Neural progenitor cell (in vitro differentiated cells): ENCODE measurements around the gene GIGYF2. TPM values are rescaled to one million over a fixed set of nuclear protein-coding genes. Genes with fewer than 3 reads are reported as not detected.

Experiments
- DNase-seq: peaks from one replicate; pipeline ENCODE4 v3.0.0-alpha.2; 2016; ENCODE audit warnings: low spot score
- H2AFZ ChIP-seq: fragments of 200-600 bp; sonication (generic); replicated peaks from 2 replicates; pipeline ENCODE4 v1.6.1; 2016; ENCODE audit warnings: antibody characterized with exemption
- H3F3A ChIP-seq: fragments of 200-600 bp; sonication (generic); 2 replicates; pipeline ENCODE4 v1.6.1; 2016; ENCODE audit warnings: antibody characterized with exemption, low read depth
- H3K27ac ChIP-seq: fragments of 200-600 bp; sonication (generic); 2 replicates; pipeline ENCODE4 v1.5.1; 2016; ENCODE audit warnings: mild to moderate bottlenecking
- H3K27me3 ChIP-seq: fragments of 200-600 bp; sonication (generic); 2 replicates; pipeline ENCODE4 v1.6.1; 2016; ENCODE audit warnings: mild to moderate bottlenecking, moderate library complexity
- H3K36me3 ChIP-seq: fragments of 200-600 bp; sonication (generic); 2 replicates; pipeline ENCODE4 v1.5.1; 2016
- H3K4me1 ChIP-seq: fragments of 200-600 bp; sonication (generic); 2 replicates; pipeline ENCODE4 v1.6.1; 2016; ENCODE audit warnings: mixed run types
- H3K4me2 ChIP-seq: fragments of 200-600 bp; sonication (generic); 2 replicates; pipeline ENCODE4 v1.6.1; 2016
- H3K4me3 ChIP-seq: fragments of 200-600 bp; sonication (generic); 2 replicates; pipeline ENCODE4 v1.5.1; 2016
- H3K79me2 ChIP-seq: fragments of 200-600 bp; sonication (generic); 2 replicates; pipeline ENCODE4 v1.6.1; 2016; ENCODE audit warnings: low read depth
- H3K9ac ChIP-seq: fragments of 200-600 bp; sonication (generic); 2 replicates; pipeline ENCODE4 v1.6.1; 2016
- H3K9me3 ChIP-seq: fragments of 200-600 bp; sonication (generic); 2 replicates; pipeline ENCODE4 v1.5.1; 2016; ENCODE audit warnings: low read depth
- H4K20me1 ChIP-seq: fragments of 200-600 bp; sonication (generic); 2 replicates; pipeline ENCODE4 v1.6.1; 2016; ENCODE audit warnings: low read depth
- H3K27ac Mint-ChIP-seq: 3 replicates; pipeline ENCODE4 v1.8.0; 2021; ENCODE audit warnings: mixed read lengths
- H3K27me3 Mint-ChIP-seq: 2 replicates; pipeline ENCODE4 v1.8.0; 2022; ENCODE audit warnings: low read depth, mild to moderate bottlenecking, inconsistent platforms, moderate library complexity, mixed read lengths; ENCODE audit not compliant: insufficient read depth
- H3K36me3 Mint-ChIP-seq: 3 replicates; pipeline ENCODE4 v1.8.0; 2021; ENCODE audit warnings: mixed read lengths
- H3K4me1 Mint-ChIP-seq: 3 replicates; pipeline ENCODE4 v1.8.0; 2021; ENCODE audit warnings: mixed read lengths
- H3K4me3 Mint-ChIP-seq: 3 replicates; pipeline ENCODE4 v1.8.0; 2021; ENCODE audit warnings: mild to moderate bottlenecking, moderate library complexity, mixed read lengths
- H3K9me3 Mint-ChIP-seq: 3 replicates; pipeline ENCODE4 v1.8.0; 2020; ENCODE audit warnings: mixed read lengths
- CTCF ChIP-seq: fragments of 200-600 bp; sonication (generic); IDR thresholded peaks from 2 replicates; pipeline ENCODE4 v1.5.1; 2017; ENCODE audit warnings: antibody characterized with exemption, mild to moderate bottlenecking
- EZH2 ChIP-seq: fragments of 200-600 bp; sonication (generic); IDR thresholded peaks from 2 replicates; pipeline ENCODE4 v1.6.1; 2017; ENCODE audit warnings: antibody characterized with exemption, mild to moderate bottlenecking, moderate library complexity
- EZH2phosphoT487 ChIP-seq: fragments of 200-600 bp; sonication (generic); IDR thresholded peaks from 2 replicates; pipeline ENCODE4 v1.6.1; 2017; ENCODE audit warnings: antibody characterized with exemption
- total RNA-seq: library from RNA; depleted of rRNA; stranded (reverse); fragments of >200 nt; gene quantifications from 2 replicates; pipeline ENCODE4 v1.2.3, GENCODE V29; 2015; ENCODE audit warnings: low replicate concordance

GIGYF2 gene
- total RNA-seq, 1 donor from 2014 or later: 76.3 TPM

- no peaks in the 10 kb centered on the region for H3K27me3 ChIP-seq
- H3K36me3 Mint-ChIP-seq: peaks cover 3% of the 10 kb centered on the region
- H3K9ac ChIP-seq: no peak overlapping the region
- peaks cover 13% of the 10 kb centered on the region for H3K4me1 Mint-ChIP-seq
- no peak overlapping the region for H3K27ac ChIP-seq
- H3K4me2 ChIP-seq: no peak overlapping the region
- H3K27ac Mint-ChIP-seq: peak overlapping the region; percentile 17
- no peaks in the 10 kb centered on the region for H3K27me3 Mint-ChIP-seq
- no peaks in the 10 kb centered on the region for H3K9me3 ChIP-seq
- H3K36me3 ChIP-seq: no peaks in the 10 kb centered on the region
- H3F3A ChIP-seq: no peaks in the 10 kb centered on the region
- no peak for TF ChIP-seq EZH2
- TF ChIP-seq EZH2phosphoT487: no peak
- no peak for TF ChIP-seq CTCF
- no peak for DNase-seq
- H2AFZ ChIP-seq: no peak overlapping the region
- H3K4me3 Mint-ChIP-seq: no peak overlapping the region
- peaks cover 7% of the 10 kb centered on the region for H3K79me2 ChIP-seq
- H3K9me3 Mint-ChIP-seq: no peaks in the 10 kb centered on the region
- no peak overlapping the region for H3K4me3 ChIP-seq
- H4K20me1 ChIP-seq: peaks cover 18% of the 10 kb centered on the region
- peaks cover 11% of the 10 kb centered on the region for H3K4me1 ChIP-seq
Observed at GRCh38 chr2:232741294-232741693, 44.2 kb downstream of the GIGYF2 start.

- Histone ChIP-seq H4K20me1 (peaks cover 17% of the 10 kb centered on the region), H3K27ac (no peak overlapping the region), H3K4me2 (no peak overlapping the region), H3K4me1 (peaks cover 11% of the 10 kb centered on the region), H3K36me3 (no peaks in the 10 kb centered on the region), H3K9me3 (no peaks in the 10 kb centered on the region), H3K4me3 (no peak overlapping the region), H3K27me3 (no peaks in the 10 kb centered on the region), H2AFZ (no peak overlapping the region), H3K79me2 (peaks cover 7% of the 10 kb centered on the region), H3K9ac (no peak overlapping the region), H3F3A (no peaks in the 10 kb centered on the region)
- no peak for TF ChIP-seq CTCF
- TF ChIP-seq EZH2: no peak
- no peak for TF ChIP-seq EZH2phosphoT487
- Mint-ChIP-seq H3K36me3 (peaks cover 3% of the 10 kb centered on the region), H3K9me3 (no peaks in the 10 kb centered on the region), H3K4me3 (no peak overlapping the region), H3K27ac (peak overlapping the region; percentile 17), H3K4me1 (peaks cover 13% of the 10 kb centered on the region), H3K27me3 (no peaks in the 10 kb centered on the region)
- DNase-seq: no peak
Observed at GRCh38 chr2:232741972-232742371, 44.8 kb downstream of the GIGYF2 start.

- peaks cover 12% of the 10 kb centered on the region for H4K20me1 ChIP-seq
- no peak overlapping the region for H3K27ac Mint-ChIP-seq
Observed at GRCh38 chr2:232744963-232745362, 47.8 kb downstream of the GIGYF2 start.

More at GRCh38 chr2:232744963-232745362, 47.8 kb downstream of the GIGYF2 start:
- no peak for DNase-seq
- no peak overlapping the region for H3K9ac ChIP-seq
- no peak overlapping the region for H3K4me3 ChIP-seq
- H3K27me3 Mint-ChIP-seq: peaks cover 2% of the 10 kb centered on the region
- peaks cover 13% of the 10 kb centered on the region for H3K4me1 Mint-ChIP-seq
- H3K9me3 ChIP-seq: no peaks in the 10 kb centered on the region
- H3K36me3 Mint-ChIP-seq: peaks cover 12% of the 10 kb centered on the region
- no peak overlapping the region for H3K27ac ChIP-seq
- peaks cover 4% of the 10 kb centered on the region for H3K79me2 ChIP-seq
- no peaks in the 10 kb centered on the region for H3F3A ChIP-seq
- no peak overlapping the region for H3K4me3 Mint-ChIP-seq
- H3K36me3 ChIP-seq: no peaks in the 10 kb centered on the region
- H3K9me3 Mint-ChIP-seq: no peaks in the 10 kb centered on the region
- H2AFZ ChIP-seq: no peak overlapping the region
- peaks cover 11% of the 10 kb centered on the region for H3K4me1 ChIP-seq
- TF ChIP-seq EZH2phosphoT487 (no peak), CTCF (no peak), EZH2 (no peak)
- H3K4me2 ChIP-seq: no peak overlapping the region
- H3K27me3 ChIP-seq: no peaks in the 10 kb centered on the region
